Activated T-cell treated with anti-CD3 and anti-CD28 coated beads for 1 hour (primary cell): ENCODE measurements around the gene GJB2.
"Not testable (repeated sequence)": the region's sequence is repeated elsewhere in the genome, so short reads cannot be mapped to it uniquely, and the experiment has no call there.

Experiments used
- DNase-seq: peaks from one replicate; pipeline ENCODE4 v3.0.0-alpha.2; 2020; ENCODE audit warnings: low read depth

GJB2 gene

DNA sequence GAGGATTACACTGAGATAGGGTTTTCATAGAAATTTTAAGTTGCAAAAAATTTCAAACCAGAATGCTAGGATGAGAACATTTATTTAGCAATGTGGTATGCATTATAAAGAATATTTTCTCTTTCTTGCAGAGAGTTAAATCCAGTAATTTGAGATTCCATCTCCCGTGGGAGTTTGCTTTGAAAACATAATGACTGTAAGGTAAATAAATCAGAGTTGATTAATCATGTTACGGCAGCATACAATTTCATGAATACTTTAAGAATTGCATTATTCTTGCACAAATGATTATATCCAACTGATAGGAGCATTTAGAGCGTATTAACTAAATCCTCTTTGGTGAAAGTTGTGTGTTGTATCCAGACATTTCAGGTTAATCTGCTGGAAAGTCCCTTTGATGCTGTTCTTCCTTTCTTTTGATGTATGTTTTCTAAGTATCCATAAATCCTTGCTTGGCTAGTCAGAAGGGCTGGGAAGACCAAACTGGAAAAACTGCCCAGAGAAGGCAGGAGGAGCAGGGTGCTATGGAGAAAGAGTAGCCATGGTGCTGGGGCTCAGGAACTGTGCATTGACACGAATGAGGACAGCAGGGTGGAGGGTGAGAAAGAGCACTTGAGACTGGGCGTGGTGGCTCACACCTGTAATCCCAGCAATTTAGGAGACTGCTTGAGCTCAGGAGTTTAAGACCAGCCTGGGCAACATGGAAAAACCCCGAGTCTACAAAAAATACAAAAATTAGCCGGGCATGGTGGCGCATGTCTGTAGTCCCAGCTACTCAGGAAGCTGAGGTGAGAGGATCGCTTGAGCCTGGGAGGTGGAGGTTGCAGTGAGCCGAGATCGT, 27.1 kb downstream of the GJB2 start:
- DNase-seq, result no peak

DNA sequence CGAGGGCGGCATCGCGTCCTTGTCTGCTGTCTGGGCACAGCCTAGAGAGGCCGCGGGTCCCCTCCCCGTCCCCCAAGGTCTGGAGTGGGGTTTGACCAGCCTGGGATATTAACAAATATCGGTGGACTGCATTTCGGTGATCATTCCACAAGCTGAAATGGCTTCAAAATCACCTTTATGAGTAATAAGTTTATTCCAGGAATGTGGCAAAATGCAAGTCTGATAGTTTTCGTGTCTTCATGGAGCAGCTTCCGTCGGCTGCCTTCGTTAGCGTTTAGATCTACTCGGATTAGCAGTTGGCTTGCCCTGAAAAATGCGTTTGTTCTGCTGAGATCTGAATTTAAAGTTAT, 30.8 kb downstream of the GJB2 start:
- DNase-seq, result no peak

GRCh38 chr13:20161275-20161950, 31.3 kb downstream of the GJB2 start:
- DNase-seq, result peak; percentile 41

- peak; percentile 46 for DNase-seq
These were observed 32.1 kb downstream of the GJB2 start, which contains the start of gene GJA3 for GRCh38 chr13:20160306-20161274. Gene GJA3, minus strand, starts transcription at chr13:20161052. Its CDS starts 17,764 bp downstream, at chr13:20143288.

DNA sequence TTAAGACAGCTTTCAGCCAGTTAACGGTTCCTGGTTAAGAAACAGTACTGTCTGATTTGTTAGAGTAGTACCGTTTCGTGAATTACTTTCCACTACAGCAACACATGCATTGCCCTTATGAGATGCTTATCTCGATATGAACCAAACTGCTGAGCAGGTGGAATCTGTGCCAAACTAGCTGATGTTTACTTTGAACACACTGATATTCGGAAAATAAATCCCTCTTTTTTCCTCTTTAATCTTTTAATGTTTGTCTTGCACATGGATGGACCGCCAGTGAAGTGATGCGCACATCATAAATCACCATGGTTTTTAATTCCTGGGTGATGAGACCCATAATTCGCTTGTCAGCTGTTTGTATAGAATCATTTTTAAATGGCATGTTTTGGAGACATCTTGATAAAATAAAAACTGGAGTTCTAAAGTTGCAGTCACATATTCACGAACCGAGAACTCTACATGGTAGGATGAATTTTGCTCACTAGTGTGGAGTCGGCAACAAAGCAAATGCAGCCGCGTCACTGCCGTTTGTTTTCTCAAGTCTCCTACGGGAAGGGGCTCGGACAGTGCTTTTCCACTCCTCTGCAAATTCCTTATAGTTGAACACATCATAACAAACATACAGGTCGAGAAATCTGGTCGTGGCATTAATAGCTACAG, 33.0 kb downstream of the GJB2 start:
- no peak for DNase-seq

- no peak for DNase-seq
These were observed 35.5 kb downstream of the GJB2 start for GRCh38 chr13:20157151-20157796.

- no peak for DNase-seq
These were observed 36.0 kb downstream of the GJB2 start for GRCh38 chr13:20156702-20157101.

DNA sequence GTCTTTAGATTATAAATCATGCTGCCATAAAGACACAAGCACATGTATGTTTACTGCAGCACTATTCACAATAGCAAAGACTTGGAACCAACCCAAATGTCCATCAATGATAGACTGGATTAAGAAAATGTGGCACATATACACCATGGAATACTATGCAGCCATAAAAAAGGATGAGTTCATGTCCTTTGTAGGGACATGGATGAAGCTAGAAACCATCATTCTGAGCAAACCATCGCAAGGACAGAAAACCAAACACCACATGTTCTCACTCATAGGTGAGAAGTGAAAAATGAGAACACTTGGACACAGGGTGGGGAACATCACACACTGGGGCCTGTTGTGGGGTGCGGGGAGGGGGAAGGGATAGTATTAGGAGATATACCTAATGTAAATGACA, 39.4 kb downstream of the GJB2 start:
- DNase-seq, result not testable (repeated sequence)

DNA sequence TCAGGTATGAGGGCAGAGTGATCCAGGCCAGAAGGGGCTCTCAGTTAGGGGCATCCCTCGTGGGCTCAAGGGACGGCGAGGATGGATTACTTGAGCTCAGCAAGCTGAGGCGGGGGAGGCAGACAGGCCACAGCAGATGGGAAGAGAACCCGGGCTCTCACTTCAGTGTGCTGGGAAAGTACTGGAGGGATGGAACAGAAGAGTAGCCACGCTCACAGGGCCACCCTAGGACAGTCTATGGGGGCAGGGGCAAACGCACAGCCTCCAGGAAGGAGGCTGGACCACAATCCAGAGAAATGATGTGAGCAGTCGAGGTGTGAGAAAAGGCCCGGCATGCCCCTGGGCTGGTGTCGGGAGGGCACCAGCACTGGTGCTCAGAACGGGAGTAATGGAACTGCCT, 41.1 kb downstream of the GJB2 start:
- DNase-seq, result no peak

DNA sequence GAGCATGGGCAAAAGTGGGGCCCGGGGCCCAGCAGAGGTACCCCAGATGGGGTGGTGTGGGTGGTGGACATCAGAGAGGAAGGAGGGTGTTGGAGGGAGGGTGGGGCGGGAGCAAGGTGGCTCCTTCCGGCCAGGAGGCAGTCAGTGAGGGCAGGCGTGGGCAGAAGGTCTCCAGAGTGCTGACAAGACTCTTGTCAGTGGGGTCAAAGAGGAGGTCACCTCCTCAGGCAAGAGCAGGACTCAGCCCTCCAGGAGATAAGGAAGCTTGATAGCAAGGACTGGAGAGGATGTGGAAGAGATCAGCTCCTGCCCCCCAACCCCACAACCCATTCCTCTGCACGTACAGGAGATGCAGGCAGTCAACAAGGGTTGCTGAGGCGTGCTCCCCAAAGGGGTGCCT, 41.7 kb downstream of the GJB2 start:
- DNase-seq, result no peak

- no peak for DNase-seq
These were observed 42.2 kb downstream of the GJB2 start for GRCh38 chr13:20150561-20150960.

GRCh38 chr13:20149762-20150161, 43.0 kb downstream of the GJB2 start:
- no peak for DNase-seq

GRCh38 chr13:20148501-20149183, 44.1 kb downstream of the GJB2 start:
- DNase-seq, result no peak

DNA sequence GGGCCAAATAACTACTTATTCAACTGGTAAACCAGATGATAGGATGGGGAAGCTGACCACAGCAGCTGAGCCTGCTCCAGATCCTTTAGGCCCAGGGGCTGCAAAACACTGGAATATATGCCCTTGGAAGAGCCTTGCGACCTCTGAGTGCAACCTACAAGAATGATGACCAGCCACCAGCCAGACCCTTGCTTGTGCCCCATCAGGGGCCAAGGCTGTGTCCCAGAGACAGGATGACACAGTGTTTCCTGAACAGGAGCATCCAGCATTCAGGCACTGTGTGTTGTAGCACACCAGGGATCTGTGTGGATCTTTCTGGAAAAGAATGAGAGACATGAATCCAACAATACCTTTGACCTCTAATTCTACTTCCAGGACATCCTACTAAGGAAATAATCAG, 46.4 kb downstream of the GJB2 start:
- no peak for DNase-seq

- no peak for DNase-seq
These were observed 47.2 kb downstream of the GJB2 start for GRCh38 chr13:20145521-20145920.

GRCh38 chr13:20144141-20144850, 48.4 kb downstream of the GJB2 start:
- DNase-seq, result no peak

GRCh38 chr13:20142927-20143480, 49.7 kb downstream of the GJB2 start:
- no peak for DNase-seq

GRCh38 chr13:20142023-20142926, 50.5 kb downstream of the GJB2 start:
- DNase-seq, result no peak
